ENCODE measurements around the gene HPCAL4.

The HPCAL4 gene

DNA sequence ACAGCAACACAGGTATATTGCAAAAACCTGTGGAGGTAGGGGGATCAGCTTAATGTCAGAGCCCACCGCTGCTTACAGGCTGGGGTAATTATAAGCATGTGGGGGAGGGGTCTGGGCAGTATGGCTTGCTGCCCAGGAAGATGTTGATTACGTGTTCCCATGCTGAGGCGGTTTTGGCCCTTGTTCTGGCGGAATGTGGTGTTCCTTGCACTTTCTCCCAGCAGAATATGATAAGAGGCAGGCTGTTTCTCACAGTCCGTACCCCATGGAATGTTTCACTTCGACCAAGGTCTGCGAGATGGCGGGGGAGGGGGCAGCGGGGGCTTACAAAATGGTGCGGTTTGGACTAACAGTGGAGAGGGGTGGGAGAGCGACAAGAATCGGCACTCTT lies 9.8 kb upstream of the HPCAL4 start:
- DNase-seq (ENCODE audit: low read depth in 2 of 2), result no peak

DNA sequence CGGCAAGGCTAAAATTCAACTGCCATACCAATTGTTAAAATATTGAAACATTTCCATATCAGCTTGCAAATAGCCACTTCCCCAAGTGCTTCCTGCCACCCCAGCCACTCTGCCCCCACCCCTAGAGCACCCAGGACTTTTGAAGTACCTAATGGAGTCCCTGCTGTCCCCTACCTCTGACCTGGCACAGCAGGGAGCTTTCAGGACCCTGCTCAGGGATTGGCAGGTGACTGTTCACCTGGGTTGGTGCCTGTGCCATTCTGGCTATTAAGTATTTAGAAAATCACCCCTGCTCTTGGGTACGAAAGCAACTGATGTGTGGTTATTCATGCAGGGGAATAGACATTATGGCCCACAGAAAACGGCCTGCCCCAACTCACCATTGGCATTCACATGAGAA lies 9.1 kb upstream of the HPCAL4 start:
- no peak for DNase-seq (ENCODE audit: low read depth in 2 of 2)

DNA sequence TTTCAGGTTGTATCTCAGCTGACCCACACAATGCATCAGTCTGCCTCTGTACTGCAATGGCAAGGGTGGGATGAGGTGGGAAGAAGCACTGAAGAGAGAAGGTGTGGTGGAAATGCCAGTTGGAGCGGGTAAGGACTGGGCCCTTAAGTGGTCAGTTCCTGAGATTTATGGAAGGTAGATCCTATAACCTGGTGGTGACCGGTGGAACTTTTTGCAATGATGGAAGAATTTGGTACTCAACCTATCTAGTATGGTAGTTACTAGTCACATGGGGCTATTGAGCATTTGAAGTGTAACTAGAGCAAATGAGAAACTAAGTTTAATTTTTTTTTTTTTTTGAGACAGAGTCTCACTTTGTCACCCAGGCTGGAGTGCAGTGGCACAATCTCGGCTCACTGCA lies 8.2 kb upstream of the HPCAL4 start:
- no peak for DNase-seq (ENCODE audit: low read depth in 2 of 2)

DNA sequence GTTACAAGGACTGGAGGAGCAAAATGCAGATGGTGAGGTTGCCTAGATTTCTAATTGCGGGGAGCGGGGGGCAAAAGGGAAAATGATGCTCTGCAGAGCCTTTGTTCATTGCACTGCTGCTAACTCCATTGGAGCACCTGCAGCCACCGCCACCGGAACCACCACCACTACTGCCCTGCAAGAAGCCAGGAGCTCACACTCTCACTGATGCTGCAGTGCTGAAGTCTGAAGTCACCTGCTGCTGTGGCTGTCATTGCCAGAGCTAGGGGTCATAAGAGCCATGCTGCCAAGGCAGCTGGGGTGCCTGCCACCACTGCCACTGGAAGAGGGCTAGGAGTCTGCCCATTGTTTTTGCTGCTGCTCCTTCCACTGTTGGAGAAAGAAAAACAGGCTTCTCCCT lies 7.3 kb upstream of the HPCAL4 start:
- DNase-seq (ENCODE audit: low read depth in 2 of 2), result no peak

DNA sequence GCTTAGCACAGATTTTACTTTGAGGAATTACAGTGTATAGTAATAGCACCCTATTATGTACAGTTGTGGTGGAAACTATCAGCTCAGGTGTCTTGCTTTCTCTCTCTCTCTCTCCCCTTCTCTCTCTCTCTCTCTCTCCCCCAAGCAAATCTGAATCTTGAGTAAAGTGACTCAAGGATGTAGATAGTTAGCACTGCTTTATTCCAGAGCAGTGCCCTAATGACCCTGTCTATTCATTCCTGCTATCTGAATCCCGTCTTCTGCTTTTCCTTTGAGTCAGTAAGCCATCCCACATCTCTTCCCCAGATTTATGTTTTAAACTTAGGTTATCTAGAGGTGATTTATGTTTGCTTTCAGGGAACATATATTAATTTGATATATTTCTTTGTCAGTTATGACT lies 5.2 kb upstream of the HPCAL4 start:
- no peak for DNase-seq (ENCODE audit: low read depth in 2 of 2)

DNA sequence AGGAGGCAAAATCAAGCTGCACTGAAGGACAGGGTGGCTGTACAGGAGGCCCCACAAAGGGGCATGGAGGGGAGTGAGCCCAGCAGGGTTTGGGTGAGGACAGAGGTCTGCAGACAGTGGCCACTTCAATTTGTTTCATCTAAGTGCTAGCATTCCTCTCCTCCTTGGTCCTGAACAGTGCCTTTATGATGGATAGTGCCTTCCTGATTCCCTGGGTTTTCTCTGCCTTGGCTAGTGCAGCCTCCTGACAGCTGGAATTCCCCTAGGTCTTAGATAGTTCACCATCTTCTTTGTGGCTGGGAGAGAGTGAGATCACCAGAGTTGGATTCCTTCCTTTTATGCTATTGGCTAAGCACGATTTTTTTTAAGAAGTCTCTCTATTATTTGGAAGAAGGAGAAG lies 3.8 kb upstream of the HPCAL4 start:
- DNase-seq (ENCODE audit: low read depth in 2 of 2), result no peak

DNA sequence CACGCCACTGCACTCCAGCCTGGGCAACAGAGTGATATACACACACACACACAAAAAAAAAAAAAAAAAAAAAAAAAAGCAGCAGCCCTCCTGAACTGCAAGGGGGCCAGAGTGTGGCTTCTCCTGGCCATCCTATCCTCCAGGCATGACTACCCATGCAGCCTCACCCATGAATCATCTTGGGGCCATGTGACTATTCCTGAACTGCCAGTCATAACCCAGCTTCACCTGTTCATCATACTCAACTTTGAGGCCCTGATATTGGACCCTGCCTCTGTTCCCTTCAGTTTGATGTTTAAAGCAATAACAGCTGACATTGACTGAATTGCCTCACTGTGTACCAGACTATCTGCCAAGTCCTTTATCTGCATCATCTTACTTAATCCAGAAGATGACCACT lies 2.8 kb upstream of the HPCAL4 start:
- no peak for DNase-seq (ENCODE audit: low read depth in 2 of 2)

DNA sequence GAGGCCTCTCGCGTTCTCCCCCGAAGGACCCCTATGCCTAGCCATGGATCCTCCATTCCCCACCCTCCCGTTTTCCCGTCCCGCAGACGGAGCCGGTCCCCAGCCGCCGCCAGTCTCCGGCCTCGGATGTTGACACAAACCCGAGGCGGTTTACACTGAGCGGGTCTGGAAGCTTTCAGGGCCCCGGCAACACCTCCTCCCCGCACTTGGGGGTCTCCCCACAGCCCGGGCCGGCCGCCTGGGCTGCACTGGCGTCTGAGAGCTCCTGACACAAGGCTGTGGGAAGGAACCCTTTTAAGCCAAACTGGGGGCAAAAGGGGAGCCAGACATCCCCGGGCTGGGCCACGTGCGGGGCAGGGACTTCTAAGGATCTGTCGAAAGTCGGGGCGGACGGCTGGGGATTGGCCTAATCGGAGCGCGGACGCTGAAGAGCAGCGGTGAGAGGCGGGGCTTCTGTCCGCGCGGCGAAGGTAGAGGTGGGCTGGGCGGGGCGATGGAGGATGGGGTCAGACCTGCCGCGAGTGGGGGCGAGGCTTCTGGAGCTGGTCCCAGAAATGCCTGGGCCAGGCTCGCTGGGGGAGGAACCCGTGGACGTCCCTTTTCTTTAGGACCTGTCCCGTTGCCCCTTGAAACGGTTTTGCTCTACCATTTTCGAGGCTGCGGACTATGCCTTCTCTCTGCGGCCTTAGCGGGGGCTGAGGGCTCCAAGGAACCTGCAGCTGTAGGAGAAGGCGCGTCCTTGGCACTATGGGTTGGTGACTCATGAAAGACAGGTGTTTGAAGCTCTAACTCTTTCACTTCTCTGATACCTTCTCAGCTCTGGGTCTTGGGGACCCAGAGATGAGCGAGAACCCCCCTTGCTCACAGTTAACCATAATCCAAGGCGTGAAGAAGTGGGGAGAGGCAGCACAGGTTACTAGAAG lies 1.2 kb upstream of the HPCAL4 start:
- DNase-seq (ENCODE audit: low read depth in 2 of 2), result no peak

DNA sequence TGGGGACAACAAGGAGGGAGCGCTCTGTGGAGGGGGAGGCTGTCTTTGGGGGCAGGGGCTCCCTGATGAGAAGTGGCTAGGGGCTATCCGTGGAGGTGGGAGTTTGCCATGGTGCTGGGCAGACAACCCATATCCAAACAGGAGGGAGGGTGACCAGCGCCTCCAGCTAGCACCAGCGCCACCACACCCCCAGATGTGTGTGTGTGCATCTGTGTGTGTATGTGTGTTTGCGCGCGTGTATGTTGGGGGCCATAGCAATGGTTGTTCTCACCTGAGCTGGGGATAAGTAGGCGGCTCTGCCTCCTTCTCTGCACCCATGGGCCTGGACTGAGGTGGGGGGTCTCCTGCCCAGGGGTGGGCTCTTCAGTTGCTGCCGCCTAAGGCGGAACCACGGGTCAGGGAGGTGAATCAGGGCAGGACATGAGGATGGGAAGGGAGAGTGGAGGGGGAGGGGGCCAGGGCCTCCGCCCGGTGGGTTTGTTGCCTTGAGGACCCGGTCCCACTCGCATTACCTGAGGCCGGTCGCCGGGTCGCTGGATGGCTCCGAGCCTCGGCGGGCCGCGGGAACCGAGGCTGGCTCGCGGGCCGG lies 345 bp downstream of the HPCAL4 start:
- no peak for DNase-seq (ENCODE audit: low read depth in 2 of 2)

DNA sequence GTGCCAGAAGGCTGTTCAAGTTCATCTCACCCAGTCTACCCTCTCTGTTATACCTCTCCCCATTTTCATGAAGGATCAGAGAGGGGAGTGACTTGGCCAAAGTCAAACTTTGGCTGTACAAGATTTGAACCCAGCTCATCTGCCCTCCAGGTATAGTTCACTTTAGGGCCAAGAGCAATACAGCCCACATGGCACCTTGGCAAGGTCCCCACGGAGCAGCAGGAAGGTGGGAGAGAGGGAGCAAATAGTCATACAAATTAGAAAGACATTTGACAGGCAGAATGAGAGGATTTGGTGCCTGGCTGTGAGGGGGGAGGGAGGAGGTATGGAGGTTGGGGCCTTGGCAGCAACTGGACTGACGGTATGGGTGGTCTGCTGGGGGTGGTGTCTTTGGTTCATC lies 1.0 kb downstream of the HPCAL4 start:
- DNase-seq (ENCODE audit: low read depth in 2 of 2), result no peak

DNA sequence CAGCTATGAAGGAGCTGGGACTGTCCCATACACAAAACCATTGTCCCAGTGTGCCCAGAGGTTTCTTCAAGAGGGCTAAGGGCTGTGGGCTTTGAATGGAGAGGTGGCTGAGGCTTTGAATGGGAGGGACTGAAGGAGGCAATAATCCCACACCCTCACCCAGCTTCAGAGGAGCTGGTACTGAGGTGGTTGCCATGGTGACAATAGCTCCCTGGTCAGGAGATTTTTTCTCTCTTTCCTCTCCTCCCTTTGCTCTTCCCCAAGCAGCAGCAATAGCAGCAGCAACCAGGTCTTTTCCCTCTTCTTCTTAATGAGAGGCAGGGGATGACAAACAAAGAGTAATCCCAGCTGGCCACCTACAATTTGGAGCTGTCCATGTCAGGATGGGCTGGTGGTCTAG lies 1.6 kb downstream of the HPCAL4 start:
- DNase-seq (ENCODE audit: low read depth in 2 of 2), result no peak

DNA sequence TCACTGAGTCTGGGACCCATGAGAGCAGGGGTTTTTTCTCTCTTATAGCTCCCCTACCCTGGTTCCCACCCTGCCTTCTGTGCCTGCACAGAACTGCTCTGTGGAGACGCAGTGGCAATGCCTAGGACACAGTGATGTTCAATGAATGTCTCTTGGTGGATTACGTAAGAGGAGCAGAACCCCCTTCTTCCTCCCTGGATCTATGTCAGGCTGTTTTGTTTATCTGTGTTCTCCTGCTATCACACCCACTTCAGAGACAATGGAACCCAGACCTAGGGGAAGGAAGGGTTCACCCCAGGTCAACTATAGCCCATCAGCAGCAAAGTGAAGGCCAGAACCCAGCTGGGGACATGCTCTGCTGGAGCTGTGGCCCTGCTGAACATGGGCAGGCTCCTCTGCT lies 2.0 kb downstream of the HPCAL4 start:
- no peak for DNase-seq (ENCODE audit: low read depth in 2 of 2)

DNA sequence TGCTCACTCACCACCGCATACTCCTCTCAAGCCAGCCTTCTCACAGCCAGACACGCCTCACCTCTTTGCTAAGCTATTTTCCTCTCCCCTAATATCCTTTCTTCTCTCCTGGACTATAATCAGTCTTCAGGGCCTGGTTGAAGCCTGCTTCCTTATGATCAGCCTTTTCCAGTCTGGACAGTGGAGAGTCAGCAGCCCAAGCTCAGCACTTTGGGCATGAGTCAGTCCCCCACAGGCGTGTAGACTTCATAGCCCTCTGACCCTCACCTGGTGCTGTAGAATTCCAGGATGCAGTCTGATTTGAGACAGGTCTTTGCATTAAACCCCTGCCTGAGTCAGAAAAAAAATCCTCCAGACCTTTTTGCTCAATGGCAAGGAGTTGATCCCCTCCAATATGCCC lies 2.5 kb downstream of the HPCAL4 start:
- no peak for DNase-seq (ENCODE audit: low read depth in 2 of 2)

DNA sequence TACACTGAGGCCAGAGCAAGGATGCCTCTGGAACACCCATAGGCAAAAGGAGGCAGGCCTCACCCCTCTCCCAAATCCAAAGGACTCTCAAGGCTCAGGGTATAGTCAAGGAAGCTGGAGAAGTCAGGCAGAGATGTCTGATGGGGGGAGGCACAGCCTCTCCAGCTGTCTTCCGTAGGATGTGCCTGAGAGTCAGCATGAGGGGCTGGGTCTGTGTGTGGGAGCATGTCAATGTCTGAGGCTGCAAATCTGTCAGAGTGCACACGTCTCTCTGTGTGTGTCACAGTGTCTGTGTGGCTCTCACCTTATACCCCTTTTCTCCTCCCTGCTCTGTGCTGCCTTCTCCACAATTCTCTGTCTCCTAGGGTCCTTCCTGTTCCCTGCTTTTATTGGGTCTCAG lies 4.0 kb downstream of the HPCAL4 start:
- no peak for DNase-seq (ENCODE audit: low read depth in 2 of 2)

DNA sequence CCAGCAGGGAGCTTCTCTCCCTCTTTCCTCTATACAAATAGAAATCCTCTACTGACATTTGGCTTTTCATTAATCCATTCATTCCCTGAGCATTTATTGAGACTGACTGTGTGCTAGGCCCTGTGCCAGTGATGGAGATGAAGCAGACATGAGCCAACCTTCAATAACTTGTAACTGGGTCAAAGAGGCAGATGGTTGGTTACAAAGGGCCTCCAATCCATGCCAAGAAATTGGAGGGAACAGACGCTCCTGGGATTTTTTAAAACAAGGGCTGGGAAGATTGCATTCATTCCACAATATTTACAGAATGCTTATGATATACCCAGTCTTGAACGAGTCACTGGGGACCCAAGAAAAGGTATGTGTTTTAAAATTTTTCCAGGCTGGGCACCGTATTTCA lies 6.2 kb downstream of the HPCAL4 start:
- no peak for DNase-seq (ENCODE audit: low read depth in 2 of 2)

DNA sequence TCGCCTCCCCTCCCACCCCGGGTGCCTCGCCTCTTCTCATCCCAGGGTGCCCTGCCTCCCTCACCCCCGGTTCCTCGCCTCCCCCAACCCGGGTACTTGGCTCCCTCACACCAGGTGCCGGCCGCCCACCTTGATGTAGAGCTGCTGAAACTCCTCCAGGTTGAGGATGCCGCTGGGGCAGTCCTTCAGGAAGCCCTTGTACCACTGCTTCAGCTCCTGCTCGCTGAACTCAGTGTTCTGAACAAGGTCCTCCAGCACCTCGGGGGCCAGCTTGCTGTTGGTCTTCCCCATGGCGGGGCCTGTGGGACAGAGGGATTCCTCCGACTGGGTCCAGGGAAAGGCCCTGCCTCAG lies 6.9 kb downstream of the HPCAL4 start:
- no peak for DNase-seq (ENCODE audit: low read depth in 2 of 2)

DNA sequence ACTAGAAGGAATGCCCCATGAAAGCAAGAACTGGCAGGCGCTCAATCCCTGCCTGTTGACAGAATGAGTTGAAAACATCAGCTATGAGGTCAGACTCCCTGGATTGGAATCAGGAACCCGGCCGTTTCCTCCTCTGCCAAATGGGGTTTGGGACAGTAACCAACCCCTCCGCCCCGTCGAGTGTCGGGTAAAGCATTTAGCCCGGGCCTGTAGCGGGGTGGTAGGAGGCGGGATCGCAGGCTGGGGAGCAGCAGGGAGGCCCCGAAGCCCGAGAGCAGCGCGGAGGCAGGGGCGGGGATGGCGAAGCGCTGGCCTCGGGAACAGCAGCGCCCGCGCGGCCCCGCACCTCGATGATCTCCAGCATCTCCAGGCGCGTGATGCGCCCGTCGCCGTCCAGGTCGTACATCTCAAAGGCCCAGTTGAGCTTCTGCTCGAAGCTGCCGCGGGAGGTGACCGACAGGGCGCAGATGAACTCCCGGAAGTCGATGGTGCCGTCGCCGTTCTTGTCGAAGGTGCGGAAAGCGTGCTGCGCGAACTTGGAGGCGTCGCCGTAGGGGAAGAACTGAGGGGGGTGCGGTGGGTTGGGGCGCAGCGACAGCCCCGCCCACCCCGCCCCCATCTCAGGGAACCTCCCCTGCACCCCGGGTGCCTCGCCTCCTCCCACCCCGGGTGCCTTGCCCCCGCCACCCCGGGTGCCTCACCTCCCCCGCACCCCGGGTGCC lies 7.5 kb downstream of the HPCAL4 start:
- DNase-seq (ENCODE audit: low read depth in 2 of 2), result peak in 1 of 2 donors; percentile 32

DNA sequence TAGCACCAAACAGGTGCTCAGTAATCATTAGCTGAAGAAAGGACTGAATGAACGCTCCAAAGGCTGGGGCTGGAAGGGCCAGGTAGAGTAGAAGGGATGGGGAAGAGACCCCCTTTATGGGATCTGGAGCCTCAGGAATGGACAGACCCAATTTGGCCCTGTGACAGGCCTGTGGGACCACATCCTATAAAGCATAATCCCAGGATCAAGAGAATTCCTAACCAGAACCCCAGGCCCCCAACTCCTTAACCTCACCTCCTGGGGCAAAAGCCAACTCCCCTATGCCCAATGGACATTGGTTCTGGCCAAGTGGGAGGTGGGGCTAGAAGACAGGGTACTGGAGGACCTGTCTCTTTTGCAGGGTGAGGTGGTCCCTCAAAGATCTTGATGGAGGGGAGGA lies 9.2 kb downstream of the HPCAL4 start:
- no peak for DNase-seq (ENCODE audit: low read depth in 2 of 2)

DNA sequence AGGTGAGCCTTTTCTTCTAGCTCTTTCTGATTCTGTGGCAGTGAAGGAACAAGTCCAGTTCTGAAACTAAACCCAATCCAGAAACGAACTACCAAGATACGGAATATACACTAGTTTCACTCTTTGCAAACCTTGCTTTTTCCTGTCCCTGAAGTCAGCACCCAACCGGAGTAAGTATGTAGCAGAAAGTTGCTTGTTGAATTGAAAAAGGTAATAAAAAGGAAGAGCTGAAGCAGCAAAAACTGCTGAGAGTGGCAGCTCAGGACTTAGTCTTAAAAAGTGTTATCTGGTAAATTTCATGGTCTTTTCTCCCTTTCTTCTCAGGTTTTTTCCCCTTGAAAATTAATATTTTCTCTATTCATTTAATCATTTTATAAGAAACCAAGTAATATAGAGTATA lies 9.9 kb downstream of the HPCAL4 start:
- DNase-seq (ENCODE audit: low read depth in 2 of 2), result no peak

DNA sequence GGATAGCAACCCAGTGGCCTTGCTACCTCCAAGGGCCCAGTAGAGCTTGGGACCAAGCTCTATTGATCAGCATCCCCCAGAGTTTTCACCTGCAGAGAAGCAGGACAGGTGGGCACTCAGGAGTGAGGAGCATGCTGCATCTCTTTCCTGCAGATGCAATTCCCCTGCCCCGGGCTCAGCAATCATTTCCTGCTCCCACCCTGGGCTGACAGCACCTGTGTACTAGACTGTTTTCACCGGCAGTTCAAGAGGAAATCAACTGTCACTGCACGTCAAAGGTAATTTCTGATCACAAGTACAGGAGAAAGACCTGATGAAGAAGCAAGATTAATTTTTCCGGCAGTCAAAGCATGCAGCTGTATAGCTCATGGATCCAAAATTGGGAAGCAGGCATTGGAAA lies 10.5 kb downstream of the HPCAL4 start:
- no peak for DNase-seq (ENCODE audit: low read depth in 2 of 2)

DNA sequence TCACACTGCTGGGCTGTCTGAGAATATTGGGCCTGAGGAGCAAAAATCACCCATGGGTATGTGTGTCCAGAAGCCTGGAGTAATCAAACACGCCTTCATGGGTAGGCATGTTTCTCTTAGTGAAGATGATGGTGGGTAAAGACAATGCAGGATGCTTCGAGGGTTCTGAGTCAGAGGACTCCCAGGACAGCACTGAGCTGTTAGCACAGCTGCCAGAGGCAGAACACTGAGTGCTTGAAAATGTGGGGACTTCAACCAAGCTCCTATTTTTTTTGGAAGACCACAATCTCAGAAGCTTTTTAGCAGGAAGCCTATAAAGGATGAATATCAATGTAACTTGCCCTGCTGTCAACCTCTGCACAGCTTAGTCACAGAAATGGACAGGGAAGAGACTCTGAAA lies 11.4 kb downstream of the HPCAL4 start:
- no peak for DNase-seq (ENCODE audit: low read depth in 2 of 2)

DNA sequence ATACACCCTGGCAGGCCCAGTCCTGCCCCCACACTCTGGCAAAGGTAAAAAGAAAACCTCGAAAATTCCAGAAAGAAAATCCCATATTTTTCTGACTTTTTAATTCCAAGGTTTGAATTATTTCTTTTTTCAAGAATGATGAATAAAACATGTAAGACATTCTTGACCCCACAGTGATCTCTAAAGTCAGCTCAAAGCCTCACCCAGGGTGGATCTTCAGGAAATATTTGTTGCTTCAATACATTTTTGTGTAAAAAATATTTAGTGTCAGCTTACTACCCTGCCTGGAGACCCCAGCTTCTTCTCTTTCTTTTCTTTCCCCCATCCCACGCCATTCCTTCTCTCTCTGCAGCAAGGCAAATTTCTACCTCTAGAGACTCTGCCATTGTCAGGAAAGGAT lies 12.3 kb downstream of the HPCAL4 start:
- DNase-seq (ENCODE audit: low read depth in 2 of 2), result no peak

DNA sequence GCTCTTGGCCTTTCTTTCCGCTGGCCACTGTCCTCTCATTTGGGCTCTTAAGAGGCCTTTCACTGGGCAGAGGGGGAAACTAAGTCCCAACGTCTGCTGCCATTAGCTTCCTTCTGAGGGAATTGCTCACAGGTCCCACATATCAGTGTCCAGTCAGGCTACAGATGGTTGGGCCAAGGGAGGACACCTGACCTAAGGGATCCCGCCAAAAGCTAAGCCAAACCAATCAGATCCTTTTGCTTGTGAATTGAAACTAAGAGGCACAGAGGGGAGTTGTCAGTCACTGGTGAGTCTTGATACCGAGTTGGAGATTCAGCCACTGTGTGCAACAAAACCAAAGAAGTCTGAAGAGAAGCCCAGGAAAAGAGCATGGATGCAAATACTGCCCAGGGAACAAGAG lies 13.6 kb downstream of the HPCAL4 start:
- no peak for DNase-seq (ENCODE audit: low read depth in 2 of 2)

All from stimulated activated CD8-positive, alpha-beta memory T cell treated with anti-CD3 and anti-CD28 coated beads, Interleukin-7, amount 100 ng/mL, for 4 hours (primary cell).